Activated naive CD4-positive, alpha-beta T cell treated with anti-CD3 and anti-CD28 coated beads, Interleukin-2, amount 10 ng/mL, durations not matched to agents 7 days and 5 days (primary cell): Measurements from ENCODE around the gene FHIT.

Experiments used
- CTCF ChIA-PET: fragments of 350-600 bp; sonication (Branson Sonifier 250); formaldehyde crosslinking; loops from one replicate; lab custom pipeline; 2021; ENCODE audit warnings: antibody characterized with exemption; lab: Charles Lee
- DNase-seq: peaks from one replicate; pipeline ENCODE4 v3.0.0-alpha.2; 2020
- H3K27ac Mint-ChIP-seq: one replicate; pipeline ENCODE4 v1.8.0; 2021; ENCODE audit warnings: mild to moderate bottlenecking, moderate library complexity, mixed read lengths
- H3K27me3 Mint-ChIP-seq: one replicate; pipeline ENCODE4 v1.8.0; 2021; ENCODE audit warnings: mild to moderate bottlenecking, mixed read lengths
- H3K36me3 Mint-ChIP-seq: one replicate; pipeline ENCODE4 v1.8.0; 2021; ENCODE audit warnings: mixed read lengths
- H3K4me1 Mint-ChIP-seq: one replicate; pipeline ENCODE4 v1.8.0; 2021; ENCODE audit warnings: mixed read lengths
- H3K4me3 Mint-ChIP-seq: one replicate; pipeline ENCODE4 v1.8.0; 2021; ENCODE audit warnings: mild to moderate bottlenecking, moderate library complexity, mixed read lengths
- H3K9me3 Mint-ChIP-seq: one replicate; pipeline ENCODE4 v1.8.0; 2021; ENCODE audit warnings: mixed read lengths

Gene FHIT

DNA sequence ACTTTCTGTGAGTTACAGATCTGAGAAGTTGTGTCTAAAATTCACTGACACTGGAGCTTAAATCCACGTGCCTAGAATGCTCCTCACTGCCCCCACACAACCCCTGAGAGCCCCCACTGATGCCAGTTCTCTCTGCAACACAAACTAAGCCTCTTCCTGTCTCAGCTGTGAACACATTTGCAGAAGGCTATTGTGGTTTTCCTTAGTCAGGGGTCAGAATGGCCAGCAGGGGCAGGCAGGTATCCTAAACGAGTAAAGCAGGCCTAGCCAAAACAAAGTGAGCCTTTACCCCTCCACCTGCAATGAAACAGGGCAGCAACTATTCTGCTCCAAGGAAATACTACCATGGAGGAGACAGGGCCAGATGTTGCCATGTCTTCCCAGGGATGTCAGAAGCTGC, 78.6 kb downstream of the FHIT start:
- no peaks in the 10 kb centered on the region for H3K9me3 Mint-ChIP-seq
- no peaks in the 10 kb centered on the region for H3K4me1 Mint-ChIP-seq
- no peaks in the 10 kb centered on the region for H3K27me3 Mint-ChIP-seq
- no peak overlapping the region for H3K27ac Mint-ChIP-seq
- no peaks in the 10 kb centered on the region for H3K36me3 Mint-ChIP-seq
- no peak for DNase-seq
- H3K4me3 Mint-ChIP-seq, result no peak overlapping the region
- CTCF ChIA-PET, result no interaction called here

DNA sequence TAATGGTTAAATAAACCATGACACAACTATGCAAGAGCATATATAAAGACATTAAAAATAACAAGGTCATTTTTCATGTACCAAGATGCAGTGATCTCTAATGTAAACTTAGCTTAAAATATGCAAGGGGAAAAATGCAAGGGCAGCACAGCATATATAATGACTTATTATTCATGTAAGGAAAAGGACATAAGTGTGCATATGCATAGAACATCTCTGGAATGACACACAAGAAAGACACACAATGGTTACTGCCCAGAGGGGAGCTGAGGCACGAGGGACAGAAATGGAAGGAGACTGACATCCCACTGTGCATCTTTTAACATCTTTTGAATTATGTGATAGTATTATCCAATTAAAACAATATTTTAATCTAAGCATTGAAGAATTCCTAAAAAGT, 79.0 kb downstream of the FHIT start:
- no peak overlapping the region for H3K4me3 Mint-ChIP-seq
- no peaks in the 10 kb centered on the region for H3K36me3 Mint-ChIP-seq
- DNase-seq, result no peak
- no peak overlapping the region for H3K27ac Mint-ChIP-seq
- no peaks in the 10 kb centered on the region for H3K27me3 Mint-ChIP-seq
- CTCF ChIA-PET, result no interaction called here
- H3K4me1 Mint-ChIP-seq, result no peaks in the 10 kb centered on the region
- no peaks in the 10 kb centered on the region for H3K9me3 Mint-ChIP-seq

DNA sequence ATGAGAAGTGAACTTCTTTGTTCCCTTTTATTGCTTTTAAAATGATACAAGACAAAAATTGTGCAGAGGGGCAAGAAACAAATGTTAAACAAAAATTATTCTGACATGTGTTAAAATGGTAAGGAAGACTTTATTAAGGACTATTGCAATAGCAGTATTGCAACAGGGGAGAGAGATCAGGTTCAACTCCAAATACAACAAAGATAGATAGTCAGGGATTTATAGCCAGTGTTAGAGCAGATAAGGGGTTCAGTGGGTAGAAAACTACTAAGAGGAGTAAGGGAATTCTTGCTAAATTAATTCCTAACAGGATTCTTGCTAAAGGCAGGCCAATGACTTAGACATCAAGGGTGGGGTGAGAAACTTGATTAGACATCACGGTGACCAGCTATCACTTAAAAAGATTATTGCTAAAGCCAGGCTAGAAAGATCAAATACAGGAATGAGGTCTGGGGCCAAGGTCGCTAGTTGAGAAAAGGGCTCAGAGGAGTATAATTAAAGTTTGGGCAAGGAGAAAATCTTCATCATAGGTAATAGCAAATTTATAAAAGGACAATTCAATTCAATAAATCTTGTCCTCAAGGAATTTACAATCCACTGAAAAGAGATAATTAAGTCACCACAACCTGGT, 81.5 kb downstream of the FHIT start:
- H3K27ac Mint-ChIP-seq, result no peak overlapping the region
- no peak for DNase-seq
- H3K36me3 Mint-ChIP-seq, result no peaks in the 10 kb centered on the region
- H3K4me1 Mint-ChIP-seq, result no peaks in the 10 kb centered on the region
- no peaks in the 10 kb centered on the region for H3K27me3 Mint-ChIP-seq
- H3K9me3 Mint-ChIP-seq, result no peaks in the 10 kb centered on the region
- CTCF ChIA-PET, result no interaction called here
- H3K4me3 Mint-ChIP-seq, result no peak overlapping the region

DNA sequence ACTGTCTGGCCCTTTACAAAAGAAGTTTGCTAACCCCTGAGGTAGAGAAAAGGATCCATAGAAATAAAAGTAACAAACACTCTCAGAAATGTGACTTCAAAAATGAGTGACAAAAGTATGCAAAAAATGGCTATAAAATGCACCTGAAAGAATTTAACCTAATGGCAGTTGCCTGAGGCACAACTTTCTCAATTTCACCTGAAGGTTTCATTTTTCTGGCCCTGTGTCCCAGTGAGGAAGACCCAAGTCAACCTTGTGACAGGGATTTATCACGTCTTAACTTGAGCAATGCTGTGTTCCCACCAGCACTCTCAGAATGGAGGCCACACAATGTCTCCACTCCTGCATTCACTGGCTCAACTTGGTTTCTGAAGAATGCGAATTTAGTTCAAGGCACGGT, 83.0 kb downstream of the FHIT start:
- CTCF ChIA-PET, result no interaction called here
- no peak overlapping the region for H3K4me3 Mint-ChIP-seq
- no peak overlapping the region for H3K27ac Mint-ChIP-seq
- H3K4me1 Mint-ChIP-seq, result no peaks in the 10 kb centered on the region
- H3K27me3 Mint-ChIP-seq, result no peaks in the 10 kb centered on the region
- no peak for DNase-seq
- H3K36me3 Mint-ChIP-seq, result no peaks in the 10 kb centered on the region
- no peaks in the 10 kb centered on the region for H3K9me3 Mint-ChIP-seq

DNA sequence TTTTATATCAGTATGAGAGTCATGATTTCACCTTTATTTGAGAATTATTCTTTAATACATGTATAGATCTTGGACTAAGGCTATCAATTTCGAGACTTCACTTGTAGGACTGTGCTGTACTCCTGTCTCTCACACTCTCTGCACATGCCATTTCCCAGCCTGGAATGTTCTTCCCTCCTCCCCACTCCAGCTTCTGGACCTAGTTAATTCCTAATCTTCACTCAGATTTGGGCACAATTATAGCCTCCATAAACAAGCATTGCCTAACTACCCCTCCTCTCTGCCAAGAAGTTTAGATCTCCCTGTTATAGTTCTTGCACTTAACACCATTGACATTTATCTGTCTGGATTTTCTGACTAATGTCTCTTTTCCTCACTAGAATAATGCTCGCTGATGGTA, 88.3 kb downstream of the FHIT start:
- H3K36me3 Mint-ChIP-seq, result no peaks in the 10 kb centered on the region

DNA sequence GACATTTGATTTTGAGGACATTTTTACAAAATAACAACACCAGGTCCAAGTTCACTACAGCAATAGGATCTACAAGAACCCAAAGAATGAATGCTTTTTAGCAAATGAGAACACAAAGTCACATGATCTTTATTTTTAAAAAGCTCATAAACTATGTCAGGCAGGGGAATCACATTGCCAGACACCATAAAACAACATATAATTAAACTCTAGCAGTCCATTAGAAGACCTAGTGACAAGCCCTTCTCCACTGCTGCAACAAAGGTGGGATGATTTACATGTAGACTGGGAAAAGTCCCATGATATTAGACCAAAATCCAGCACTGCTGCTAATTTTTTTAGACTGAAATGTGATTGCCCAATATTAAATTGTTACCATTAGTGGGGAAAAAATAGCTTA, 92.6 kb downstream of the FHIT start:
- no peaks in the 10 kb centered on the region for H3K4me1 Mint-ChIP-seq
- H3K27me3 Mint-ChIP-seq, result no peaks in the 10 kb centered on the region
- H3K4me3 Mint-ChIP-seq, result no peak overlapping the region
- H3K27ac Mint-ChIP-seq, result no peak overlapping the region
- no peaks in the 10 kb centered on the region for H3K9me3 Mint-ChIP-seq
- CTCF ChIA-PET, result no interaction called here
- no peak for DNase-seq
- no peaks in the 10 kb centered on the region for H3K36me3 Mint-ChIP-seq

More for the DNA sequence above, 88.3 kb downstream of the FHIT start:
- Mint-ChIP-seq H3K27ac (no peak overlapping the region), H3K4me1 (no peaks in the 10 kb centered on the region), H3K27me3 (no peaks in the 10 kb centered on the region), H3K9me3 (no peaks in the 10 kb centered on the region), H3K4me3 (no peak overlapping the region)
- no peak for DNase-seq
- CTCF ChIA-PET, result no interaction called here

DNA sequence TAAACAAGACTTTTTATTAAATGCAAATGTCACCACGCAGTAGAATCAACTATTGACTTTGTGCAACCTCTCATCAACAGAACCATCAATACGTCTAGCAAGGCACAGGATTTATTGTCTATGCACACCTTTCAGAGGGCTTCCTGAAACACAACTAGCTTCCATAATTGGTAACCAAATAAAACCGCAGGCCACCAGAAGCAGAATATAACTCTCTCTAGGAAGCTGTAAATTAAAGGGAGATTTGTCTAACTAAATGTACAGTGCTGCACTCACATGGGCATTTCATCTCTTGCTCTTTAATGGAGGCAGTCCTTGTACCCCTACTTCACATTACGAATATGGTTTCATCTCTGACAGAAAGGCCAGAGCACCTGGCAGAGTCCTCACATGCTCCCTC, 93.0 kb downstream of the FHIT start:
- H3K4me1 Mint-ChIP-seq, result no peaks in the 10 kb centered on the region
- DNase-seq, result no peak
- no peak overlapping the region for H3K27ac Mint-ChIP-seq
- H3K9me3 Mint-ChIP-seq, result no peaks in the 10 kb centered on the region
- H3K4me3 Mint-ChIP-seq, result no peak overlapping the region
- CTCF ChIA-PET, result no interaction called here
- no peaks in the 10 kb centered on the region for H3K27me3 Mint-ChIP-seq
- H3K36me3 Mint-ChIP-seq, result no peaks in the 10 kb centered on the region

DNA sequence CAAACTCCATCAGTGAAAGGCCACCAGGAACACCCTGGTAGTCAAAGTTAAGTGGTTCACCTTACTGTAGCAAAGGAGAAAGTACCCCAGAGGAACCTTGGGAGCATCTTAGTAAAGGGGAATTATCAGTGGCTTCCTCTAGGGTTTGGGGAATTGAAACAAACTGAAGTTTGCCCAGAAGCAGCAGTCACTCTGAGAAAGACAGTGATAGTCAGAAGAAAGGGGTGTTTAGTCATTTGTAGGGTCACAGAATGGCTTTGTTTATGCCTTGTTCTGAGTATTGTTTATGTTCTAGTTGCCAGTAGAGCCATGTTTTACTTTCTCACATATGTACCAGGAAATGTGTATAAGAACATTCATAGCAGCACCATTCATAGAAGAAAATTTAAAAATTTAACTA, 93.8 kb downstream of the FHIT start:
- no peaks in the 10 kb centered on the region for H3K27me3 Mint-ChIP-seq
- no peak overlapping the region for H3K4me3 Mint-ChIP-seq
- no peak overlapping the region for H3K27ac Mint-ChIP-seq
- no peaks in the 10 kb centered on the region for H3K36me3 Mint-ChIP-seq
- no peaks in the 10 kb centered on the region for H3K4me1 Mint-ChIP-seq
- CTCF ChIA-PET, result no interaction called here
- DNase-seq, result no peak
- H3K9me3 Mint-ChIP-seq, result no peaks in the 10 kb centered on the region

DNA sequence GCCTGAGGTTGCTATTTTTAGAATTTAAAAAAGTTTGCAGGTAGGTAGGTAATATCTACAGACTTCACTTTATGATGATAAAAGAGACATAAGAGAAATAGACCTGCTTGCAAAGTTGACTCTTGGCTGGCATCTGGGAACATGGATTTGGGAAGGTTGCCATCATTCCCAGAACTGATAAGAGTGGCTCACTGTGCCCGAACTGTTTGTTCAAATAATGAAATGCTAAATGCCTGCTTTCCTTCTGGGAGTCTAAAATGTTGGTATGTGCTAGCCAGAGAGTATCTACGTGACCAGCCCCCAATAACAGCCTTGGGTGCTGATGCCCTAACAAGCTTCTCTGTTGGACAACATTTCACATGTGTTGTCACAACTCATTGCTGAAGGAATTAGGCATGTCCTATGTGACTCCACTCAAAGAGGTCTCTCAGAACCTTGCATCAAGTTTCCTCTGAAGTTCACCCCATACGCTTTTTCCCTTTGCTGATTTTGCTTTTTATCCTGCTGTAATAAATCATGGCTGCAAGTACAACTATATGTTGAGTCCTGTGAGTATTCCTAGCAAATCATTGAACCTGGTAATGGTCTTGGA, 95.5 kb downstream of the FHIT start:
- H3K4me3 Mint-ChIP-seq, result no peak overlapping the region
- no peaks in the 10 kb centered on the region for H3K36me3 Mint-ChIP-seq
- no peak overlapping the region for H3K27ac Mint-ChIP-seq
- no peaks in the 10 kb centered on the region for H3K27me3 Mint-ChIP-seq
- DNase-seq, result no peak
- peaks cover 3% of the 10 kb centered on the region for H3K9me3 Mint-ChIP-seq
- H3K4me1 Mint-ChIP-seq, result no peaks in the 10 kb centered on the region
- CTCF ChIA-PET, result no interaction called here

DNA sequence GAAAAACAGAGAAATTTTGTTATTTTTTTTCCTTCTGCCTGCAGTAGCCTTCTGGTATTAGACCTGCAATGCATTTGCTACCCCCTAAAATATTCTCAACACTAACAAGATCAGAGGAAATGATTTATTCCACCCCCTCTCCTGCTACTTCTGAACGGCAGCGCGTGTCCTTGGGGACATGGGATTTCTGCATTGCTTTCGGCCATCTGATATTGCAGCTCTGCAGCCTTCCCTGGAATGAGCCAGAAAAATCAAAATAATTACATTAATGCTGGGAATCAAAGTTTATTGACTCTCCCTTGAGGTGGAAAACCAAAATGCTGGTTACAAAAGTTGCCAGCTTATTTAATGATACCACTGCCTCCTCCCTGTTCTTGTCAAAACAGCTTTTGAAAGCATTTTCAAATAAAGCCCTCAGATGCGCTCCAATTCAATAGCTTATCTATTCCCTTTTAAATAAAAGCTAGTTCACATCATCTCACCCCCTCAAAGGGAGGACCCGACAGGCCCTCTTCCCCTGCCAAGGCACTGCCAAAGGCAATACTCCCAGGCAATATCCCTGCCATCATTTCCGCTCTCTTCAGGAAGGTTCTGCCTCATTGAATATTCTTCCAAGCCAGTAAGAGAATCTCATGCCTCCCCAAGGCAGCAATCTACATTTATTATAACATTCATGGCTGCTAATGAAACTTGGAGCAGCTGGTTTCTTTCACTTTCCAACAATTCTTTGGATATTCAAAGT, 96.6 kb downstream of the FHIT start:
- H3K27me3 Mint-ChIP-seq, result no peaks in the 10 kb centered on the region

DNA sequence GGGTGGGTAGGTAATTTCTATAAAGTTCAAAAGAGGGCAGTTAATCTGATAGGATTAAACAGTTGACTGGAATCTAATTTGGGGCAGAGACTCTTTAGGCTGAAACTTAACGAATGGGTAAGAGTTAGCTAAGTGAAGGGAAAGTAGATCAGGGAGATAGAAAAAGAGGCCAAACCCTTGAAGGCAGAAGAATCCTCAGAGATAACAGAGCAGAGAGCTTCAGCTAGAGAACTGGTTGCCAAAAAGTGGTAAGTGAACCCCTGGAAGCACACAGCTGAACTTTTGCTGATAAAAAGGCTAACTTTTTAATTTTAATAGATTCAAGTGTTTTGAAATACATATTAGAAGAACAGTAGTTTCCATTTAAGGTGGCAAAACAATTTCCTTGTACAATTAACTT, 99.2 kb downstream of the FHIT start:
- Mint-ChIP-seq H3K36me3 (no peaks in the 10 kb centered on the region), H3K4me3 (no peak overlapping the region)
- CTCF ChIA-PET, result no interaction called here

More for the DNA sequence above, 96.6 kb downstream of the FHIT start:
- no peak for DNase-seq
- H3K36me3 Mint-ChIP-seq, result no peaks in the 10 kb centered on the region
- H3K4me1 Mint-ChIP-seq, result no peaks in the 10 kb centered on the region
- no peak overlapping the region for H3K4me3 Mint-ChIP-seq
- H3K27ac Mint-ChIP-seq, result no peak overlapping the region
- H3K9me3 Mint-ChIP-seq, result peaks cover 3% of the 10 kb centered on the region
- CTCF ChIA-PET, result no interaction called here

DNA sequence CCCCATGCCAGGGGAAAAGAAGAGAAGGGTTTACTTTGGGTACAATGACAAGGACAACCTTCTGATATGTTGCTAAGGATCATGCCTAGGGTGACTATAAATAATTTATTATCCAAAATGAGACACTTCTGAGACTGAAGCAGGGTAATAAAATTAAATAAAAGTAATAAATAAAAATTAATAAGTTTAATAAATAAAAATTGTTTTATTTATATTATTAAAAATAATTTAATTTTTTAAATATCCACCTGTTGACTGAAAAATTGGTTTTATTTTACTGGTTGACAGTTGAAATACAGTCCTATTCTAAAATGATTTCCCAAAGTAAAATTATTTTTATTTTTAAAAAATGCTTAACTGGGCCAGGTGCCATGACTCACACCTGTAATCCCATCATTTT, 102.0 kb downstream of the FHIT start:
- Mint-ChIP-seq H3K4me1 (no peaks in the 10 kb centered on the region), H3K9me3 (peaks cover 3% of the 10 kb centered on the region), H3K36me3 (no peaks in the 10 kb centered on the region), H3K27me3 (no peaks in the 10 kb centered on the region), H3K27ac (no peak overlapping the region), H3K4me3 (no peak overlapping the region)
- DNase-seq, result no peak
- CTCF ChIA-PET, result no interaction called here

More for the DNA sequence above, 99.2 kb downstream of the FHIT start:
- H3K27me3 Mint-ChIP-seq, result no peaks in the 10 kb centered on the region
- H3K27ac Mint-ChIP-seq, result no peak overlapping the region
- peaks cover 3% of the 10 kb centered on the region for H3K9me3 Mint-ChIP-seq
- DNase-seq, result no peak
- H3K4me1 Mint-ChIP-seq, result no peaks in the 10 kb centered on the region

DNA sequence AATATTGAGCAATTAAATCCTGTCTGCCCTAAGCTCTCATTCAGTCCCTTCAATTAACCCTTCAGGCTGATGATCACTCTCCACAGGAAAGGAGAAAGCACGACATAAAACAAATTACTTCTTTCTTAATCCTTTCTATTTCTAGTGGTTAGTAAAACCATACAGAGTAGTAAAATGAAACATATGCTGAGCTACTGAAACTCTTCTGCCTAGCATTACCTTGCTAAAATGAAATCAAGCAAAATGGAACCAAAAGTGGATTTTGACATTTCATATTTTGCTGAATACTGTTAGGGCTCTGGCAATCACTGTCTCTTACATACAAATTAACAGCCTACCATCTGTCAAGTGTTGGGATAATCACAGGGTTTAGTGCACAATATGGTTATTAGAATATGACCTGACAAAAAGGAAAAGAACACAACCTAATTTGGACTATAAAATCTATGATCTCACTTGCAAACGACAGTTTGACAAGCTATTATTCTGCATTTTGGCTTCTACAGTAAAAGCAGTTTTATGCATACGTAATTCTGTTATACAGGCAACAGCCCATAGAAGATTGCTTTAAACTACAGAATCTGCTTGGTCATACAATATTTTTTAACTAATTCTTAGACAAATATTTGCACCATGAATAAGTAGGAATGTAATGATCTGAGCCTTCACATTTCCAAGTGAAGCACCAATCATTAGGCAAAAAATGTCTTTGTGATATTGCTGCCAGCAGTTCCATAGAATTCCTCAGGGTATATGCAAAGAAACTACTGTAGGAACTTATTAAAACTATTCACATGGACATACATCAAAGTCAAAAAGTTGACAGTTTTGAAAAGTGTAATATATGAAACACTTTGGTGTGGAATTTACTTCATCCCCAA, 105.0 kb downstream of the FHIT start:
- H3K9me3 Mint-ChIP-seq, result peaks cover 3% of the 10 kb centered on the region
- CTCF ChIA-PET, result no interaction called here
- H3K4me1 Mint-ChIP-seq, result no peaks in the 10 kb centered on the region
- no peak overlapping the region for H3K4me3 Mint-ChIP-seq
- no peak overlapping the region for H3K27ac Mint-ChIP-seq
- DNase-seq, result no peak
- no peaks in the 10 kb centered on the region for H3K27me3 Mint-ChIP-seq
- H3K36me3 Mint-ChIP-seq, result no peaks in the 10 kb centered on the region

DNA sequence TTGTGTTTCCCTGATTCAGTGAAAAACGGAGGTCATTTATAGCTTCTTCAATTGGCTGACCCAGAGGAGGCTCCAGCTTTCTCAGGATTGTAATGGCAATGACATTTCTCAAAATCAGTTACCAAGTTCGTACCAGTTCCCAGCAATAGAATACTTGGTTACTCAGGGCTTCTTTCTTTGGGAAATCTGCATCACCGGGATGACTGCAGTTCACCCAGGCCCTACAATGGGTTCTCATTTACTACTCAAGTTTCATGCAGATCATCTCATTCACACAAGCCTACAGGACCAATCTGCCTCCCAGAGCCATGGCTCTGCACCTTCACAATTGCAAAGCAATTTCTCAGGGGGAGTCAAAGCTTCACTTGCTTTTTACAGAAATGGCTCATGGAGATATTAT, 109.6 kb downstream of the FHIT start:
- H3K27me3 Mint-ChIP-seq, result no peaks in the 10 kb centered on the region
- H3K4me3 Mint-ChIP-seq, result no peak overlapping the region
- H3K27ac Mint-ChIP-seq, result no peak overlapping the region
- H3K4me1 Mint-ChIP-seq, result no peaks in the 10 kb centered on the region
- H3K9me3 Mint-ChIP-seq, result no peaks in the 10 kb centered on the region
- CTCF ChIA-PET, result no interaction called here
- DNase-seq, result no peak
- H3K36me3 Mint-ChIP-seq, result no peaks in the 10 kb centered on the region
